NK-92 treated with Interleukin-12 subunit alpha and Interleukin-12 subunit beta, amount 100 ng/mL, for 24 hours (cell line): ENCODE data around the gene SLC35E1.
A peak's percentile ranks its signal among the peaks of the same experiment; 100 is the strongest.

Source experiments
- DNase-seq: peaks from one replicate; lab custom pipeline; 2025; lab: John Stamatoyannopoulos, UW

The SLC35E1 gene

DNA sequence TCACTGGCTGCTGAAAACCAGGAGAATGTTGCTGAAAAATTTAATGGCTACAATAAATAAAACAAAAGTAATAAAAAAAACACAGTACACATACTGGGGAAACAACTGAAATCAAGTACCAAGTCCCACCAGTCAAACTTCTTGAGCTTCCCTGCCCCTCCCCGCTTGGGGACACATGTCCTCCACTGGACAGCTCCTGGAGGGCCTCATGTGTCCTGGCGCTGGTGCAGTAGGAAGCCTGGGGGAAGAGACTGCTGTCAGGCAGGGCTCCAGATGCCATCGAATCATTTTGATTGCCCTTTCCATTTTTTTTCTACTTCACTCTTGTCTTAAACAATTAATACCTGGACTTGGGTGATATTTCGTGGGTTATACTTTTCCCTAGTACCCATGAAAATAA, 26.6 kb upstream of the SLC35E1 start:
- no peak for DNase-seq

- no peak for DNase-seq
These were observed 24.2 kb upstream of the SLC35E1 start for GRCh38 chr19:16596399-16596798.

DNA sequence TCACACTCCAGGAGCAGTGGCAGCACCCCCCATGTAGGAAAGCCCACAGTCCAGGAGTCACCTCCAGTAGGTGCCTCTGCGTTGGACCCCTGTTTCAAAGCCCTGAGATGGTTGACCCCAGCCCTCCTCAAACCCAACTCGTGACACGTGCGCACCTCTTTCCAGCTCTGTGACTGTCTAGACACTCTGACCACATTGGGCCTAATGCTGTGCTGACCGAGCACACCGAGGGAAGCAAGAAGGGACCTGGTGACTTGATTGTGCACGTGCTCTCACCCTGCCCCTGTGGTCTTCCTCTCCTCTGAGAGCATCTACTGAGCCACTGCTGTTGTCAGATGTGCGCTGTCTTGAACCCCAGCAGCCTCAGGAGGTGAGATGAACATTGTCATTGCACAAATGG, 22.9 kb upstream of the SLC35E1 start:
- no peak for DNase-seq

- DNase-seq = no peak
These were observed 22.5 kb upstream of the SLC35E1 start for GRCh38 chr19:16594681-16595091.

GRCh38 chr19:16594131-16594586, 21.9 kb upstream of the SLC35E1 start:
- DNase-seq = peak; percentile 58

- no peak for DNase-seq
These were observed 21.0 kb upstream of the SLC35E1 start for GRCh38 chr19:16593181-16593580.

DNA sequence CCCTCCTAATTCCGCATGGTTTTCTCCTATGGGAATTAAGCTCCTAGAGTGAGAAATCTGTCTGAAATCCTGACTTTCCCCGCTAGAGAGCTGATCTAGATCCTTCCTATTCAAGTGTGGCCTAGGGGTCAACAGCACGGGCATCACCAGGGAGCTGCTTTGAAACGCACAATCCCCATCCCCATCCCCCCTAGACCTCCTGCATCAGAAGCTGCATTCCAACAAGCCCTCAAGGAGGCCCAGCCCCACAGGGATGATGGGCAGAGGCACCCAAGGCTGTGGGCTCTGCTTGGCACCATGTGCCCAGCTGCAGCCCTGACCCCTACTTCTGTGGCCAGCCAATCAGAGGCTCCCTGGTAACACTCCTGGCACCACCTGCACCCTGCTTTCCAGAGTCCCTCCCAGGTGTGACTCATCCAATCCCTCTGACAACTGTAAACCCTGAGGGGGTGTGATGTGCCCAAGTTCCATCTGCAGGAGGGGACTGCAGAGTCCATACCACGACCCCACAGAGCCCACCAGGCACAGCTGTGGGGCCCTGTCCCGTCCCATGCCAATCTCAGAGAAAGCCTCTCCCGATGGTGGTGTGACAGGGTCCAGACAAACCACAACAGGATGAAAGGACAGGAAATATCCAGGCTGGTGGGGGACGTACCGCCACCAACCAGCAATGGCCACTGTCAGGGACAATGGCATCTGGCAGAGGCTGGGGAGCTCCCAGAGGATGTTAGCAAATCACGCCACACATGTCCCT, 19.8 kb upstream of the SLC35E1 start:
- no peak for DNase-seq

DNA sequence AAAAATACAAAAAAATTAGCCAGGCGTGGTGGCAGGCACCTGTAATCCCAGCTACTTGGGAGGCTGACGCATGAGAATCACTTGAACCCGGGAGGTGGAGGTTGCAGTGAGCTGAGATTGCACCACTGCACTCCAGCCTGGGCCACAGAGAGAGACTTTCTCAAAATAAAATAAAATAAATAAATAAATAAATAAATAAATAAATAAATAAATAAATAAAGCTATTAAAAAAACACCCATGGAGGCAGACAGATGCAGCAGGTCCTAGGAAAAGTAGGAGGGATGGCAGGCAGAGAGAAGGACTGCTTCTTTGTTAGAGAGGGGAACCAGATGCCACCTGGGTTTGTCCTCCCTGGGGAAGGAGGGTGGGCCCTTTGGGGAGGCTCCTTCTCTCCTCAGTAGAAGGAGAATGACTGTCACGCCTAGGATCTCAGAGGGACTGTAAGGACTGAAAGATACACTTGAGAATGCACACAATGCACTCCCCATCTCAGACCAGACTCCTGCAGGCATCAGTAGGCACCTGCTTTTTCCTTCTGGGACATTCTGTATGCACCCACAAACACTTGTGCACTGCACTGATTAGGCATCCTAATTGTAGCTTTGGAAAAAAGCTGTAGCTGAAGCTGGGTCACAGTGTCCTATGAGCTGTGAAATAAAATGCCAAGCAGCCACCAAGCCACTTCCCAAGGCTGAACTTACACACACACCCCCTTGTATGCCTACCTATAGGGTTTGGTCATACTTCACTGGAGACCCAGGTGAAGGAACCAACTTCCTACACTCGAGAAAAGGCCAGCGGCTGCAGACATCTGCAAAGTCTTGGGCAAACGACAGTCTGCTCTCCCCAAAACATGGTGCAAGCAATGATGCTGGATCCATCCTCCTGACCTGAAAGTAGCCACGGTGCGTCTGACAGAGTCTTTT, 18.9 kb upstream of the SLC35E1 start:
- DNase-seq = no peak

GRCh38 chr19:16589917-16590316, 17.7 kb upstream of the SLC35E1 start:
- no peak for DNase-seq

DNA sequence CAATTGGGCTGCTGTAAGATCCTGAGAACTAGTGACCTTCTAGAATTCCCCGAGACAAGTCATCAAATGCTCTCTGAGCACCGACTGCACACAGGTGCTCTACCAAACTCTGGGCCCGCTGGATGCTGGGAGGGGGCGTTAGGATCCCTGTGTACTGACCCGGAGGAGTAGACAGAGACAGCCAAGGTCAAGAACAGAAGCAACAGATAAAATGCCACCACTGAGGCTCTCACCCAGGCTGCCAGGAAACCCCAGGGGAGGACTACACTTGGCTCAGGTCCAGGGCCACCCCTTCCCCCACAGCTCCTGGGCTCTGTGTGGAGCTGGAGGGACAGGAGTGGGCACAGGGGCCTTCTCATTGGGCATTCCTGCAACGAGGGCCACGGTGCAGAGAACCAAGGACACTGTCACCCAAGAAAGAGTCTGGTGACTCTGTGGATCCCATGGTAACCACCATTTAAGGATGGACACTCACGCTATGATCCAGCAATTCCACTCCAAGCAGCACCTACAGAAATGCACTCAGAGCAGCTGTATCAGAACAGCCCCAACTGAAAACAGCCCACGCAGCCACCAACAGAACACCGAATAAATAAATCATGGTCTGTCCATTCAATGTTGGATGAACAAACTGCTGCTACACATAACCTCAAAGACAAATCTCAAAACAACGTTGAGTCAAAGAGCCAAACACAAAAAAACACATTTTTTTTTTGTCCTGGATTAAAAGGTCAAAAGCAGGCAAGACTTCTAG, 16.8 kb upstream of the SLC35E1 start:
- no peak for DNase-seq

DNA sequence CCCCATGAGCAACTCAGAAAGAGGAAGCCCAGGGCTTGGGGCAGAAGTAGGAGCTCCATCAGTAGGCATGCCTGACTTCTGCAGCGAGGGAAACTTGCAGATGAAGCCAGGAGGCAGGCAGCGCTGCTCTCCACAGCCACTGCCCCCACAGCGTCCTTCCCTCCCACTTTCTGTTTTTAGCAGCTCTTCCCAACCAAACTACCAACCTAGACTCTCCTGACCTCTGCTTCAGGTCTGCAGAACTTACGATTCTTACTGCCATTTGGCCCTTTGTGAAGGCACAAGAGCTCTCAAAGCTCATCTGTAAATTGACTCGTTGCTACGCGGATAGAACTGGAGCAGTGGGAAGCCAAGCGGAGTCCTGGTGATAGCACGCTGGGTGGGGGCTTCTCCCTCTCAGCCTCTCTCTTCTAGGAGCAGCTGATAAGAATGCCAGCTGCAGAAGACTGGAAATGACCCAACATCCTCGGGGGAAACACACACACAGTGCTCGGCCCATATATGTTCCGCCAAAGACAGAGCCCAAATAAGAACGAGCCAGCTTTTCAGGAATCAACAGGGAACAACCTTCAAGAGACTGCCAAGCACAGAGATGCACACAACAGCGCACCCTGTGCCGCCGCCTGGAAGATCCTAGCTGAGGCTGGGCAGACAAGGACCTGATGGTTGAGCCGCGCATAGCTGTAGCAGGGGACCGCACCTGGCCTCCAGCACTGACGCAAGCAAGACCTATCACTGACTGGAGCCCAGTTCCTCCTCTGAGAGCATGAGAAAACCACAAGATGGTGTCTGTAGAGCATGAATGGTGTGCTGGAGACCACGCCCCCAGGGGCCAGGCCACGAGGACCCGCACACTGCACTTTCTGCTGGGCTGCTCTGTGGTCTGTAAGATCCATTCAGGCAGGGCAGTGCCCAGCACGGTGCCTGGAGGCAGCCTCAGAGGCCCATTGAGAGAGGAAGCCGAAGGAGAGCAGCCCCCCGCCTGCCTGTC, 15.9 kb upstream of the SLC35E1 start:
- peak; percentile 62 for DNase-seq

DNA sequence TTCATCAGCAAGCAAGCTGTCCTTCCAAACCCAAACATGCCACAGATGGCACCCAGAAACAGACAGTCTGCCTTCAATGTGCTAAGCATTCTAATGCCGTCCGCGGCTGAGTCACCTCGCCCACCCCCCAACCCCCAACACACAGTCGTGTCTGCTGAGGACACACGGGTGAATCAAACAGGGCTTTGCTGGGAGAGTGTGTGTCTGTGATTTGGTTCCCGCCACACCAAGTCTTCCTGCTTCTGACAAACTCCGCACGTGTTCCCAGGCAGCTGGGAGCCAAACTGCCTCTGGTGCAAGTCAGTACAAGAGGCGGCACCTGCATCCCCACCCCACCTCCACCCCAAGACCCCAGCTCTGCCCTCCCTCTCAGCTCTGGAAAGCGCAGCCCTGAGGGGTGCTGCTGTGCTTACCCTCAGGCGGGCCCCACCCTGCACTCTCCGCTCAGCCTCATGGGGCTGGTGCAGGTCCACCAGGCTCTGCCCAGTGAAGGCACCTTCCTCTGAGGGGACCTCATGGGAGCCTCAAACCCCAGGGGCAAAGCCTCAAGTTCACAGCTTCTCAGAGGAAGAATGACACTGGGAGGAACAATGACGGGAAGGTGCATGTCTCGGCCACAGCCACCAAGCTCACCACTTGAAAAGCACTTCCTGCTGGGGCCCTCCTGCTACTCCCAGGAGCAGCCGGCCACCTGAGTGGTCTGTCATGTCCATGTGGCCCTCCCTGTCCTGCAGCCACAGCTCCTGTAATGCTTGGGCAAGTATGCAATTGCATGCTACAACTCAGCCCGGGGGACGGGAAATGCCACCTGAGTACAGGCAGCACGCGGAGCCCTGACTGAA, 15.0 kb upstream of the SLC35E1 start:
- DNase-seq = peak; percentile 69

- DNase-seq = no peak
These were observed 14.3 kb upstream of the SLC35E1 start for GRCh38 chr19:16586477-16586871.

GRCh38 chr19:16585808-16586476, 13.7 kb upstream of the SLC35E1 start:
- DNase-seq = no peak

GRCh38 chr19:16585094-16585801, 13.0 kb upstream of the SLC35E1 start:
- DNase-seq = no peak

DNA sequence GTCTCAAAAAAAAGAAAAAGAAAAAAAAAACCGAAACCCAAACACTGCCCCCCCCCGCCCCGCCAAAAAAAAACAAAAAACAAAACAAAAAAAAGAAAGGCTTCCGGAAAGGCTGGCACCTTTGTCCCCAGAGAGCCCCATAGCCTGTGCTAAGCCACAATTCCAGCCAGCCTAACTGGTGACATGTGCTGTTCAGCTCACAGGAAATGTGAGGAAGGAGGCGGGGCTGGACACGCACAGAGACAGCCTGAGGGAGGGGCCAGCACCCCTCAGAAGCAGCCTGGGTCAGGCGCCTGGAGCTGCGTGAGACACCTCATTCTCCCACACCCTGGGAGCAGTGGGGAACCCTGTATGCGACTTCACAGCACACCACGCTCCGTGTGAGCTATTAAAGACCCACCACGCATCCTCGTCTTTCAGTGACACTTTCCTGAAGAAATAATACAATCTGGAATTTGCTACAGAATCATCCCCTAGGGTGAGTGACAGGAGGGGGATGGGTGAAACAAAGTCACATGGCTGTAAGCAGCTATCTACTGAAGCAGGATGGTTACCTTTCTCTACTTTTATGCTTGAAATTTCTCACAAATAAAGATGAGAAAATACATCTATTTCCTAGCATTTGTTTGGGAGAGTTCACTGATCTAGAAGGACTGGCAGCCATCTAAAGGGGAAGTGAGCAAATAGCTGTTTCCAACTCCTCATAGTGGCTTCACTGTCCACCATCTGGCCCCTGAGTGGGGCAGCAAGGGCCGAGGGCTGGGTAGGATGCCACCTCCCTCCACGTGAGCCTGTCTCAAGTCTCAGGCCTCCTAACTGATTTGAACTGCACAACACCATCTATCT, 12.3 kb upstream of the SLC35E1 start:
- DNase-seq = peak; percentile 94

DNA sequence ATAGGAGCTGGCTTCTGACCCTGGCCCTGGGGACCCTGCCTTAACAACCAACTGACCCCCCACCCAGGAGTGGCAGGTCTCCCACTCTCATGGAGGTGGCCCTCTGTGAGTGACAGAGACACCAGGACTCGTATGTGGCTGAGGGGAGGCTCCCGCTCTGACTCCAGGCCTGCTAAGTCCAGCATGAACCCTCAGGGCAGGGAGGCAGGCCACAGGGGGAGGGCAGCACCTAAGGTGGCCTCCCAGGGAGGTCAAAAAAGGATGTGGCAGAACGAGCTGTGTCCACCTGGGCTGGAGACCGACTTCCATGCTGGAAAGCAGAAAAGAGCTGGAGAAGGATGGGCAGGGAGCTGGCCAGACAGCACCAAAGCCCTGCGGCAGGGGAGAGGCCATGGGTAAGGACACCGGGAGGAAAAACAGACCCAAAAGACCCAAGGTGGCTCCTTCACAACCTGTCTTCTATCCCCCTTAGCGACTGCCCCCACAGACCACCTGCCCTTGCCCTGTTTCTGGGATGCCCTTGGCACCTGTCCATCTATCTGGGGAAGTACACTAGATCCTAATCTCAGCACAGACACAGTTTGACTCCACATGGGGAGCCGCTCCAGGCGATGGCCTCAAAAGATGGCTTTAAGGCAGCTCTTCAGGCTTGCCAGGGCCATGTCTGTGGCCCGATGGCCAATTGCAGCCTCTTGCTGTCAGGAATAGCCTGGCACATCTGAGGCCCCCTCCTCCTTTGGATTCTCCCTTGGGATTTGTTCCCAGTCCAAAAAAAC, 10.5 kb upstream of the SLC35E1 start:
- no peak for DNase-seq
